ENCODE data around the gene LPGAT1.
"Not testable (repeated sequence)": the region's sequence is repeated elsewhere in the genome, so short reads cannot be mapped to it uniquely, and the experiment has no call there.

Gene LPGAT1

GRCh38 chr1:211731456-211732292 lies 98.9 kb downstream of the LPGAT1 start:
- DNase-seq, result no peak

- no peak for DNase-seq
These were observed 100.2 kb downstream of the LPGAT1 start for GRCh38 chr1:211730347-211730746.

- DNase-seq, result no peak
These were observed 101.3 kb downstream of the LPGAT1 start for GRCh38 chr1:211729238-211729637.

GRCh38 chr1:211726467-211726995 lies 104.0 kb downstream of the LPGAT1 start:
- no peak for DNase-seq

GRCh38 chr1:211724687-211725196 lies 105.8 kb downstream of the LPGAT1 start:
- no peak for DNase-seq

GRCh38 chr1:211723273-211723672 lies 107.3 kb downstream of the LPGAT1 start:
- no peak for DNase-seq

- DNase-seq, result no peak
These were observed 108.0 kb downstream of the LPGAT1 start for GRCh38 chr1:211722277-211723175.

GRCh38 chr1:211716555-211716954 lies 114.0 kb downstream of the LPGAT1 start:
- DNase-seq, result not testable (repeated sequence)

- no peak for DNase-seq
These were observed 114.6 kb downstream of the LPGAT1 start for GRCh38 chr1:211715971-211716370.

- no peak for DNase-seq
These were observed 116.4 kb downstream of the LPGAT1 start for GRCh38 chr1:211714154-211714553.

GRCh38 chr1:211713231-211713630 lies 117.3 kb downstream of the LPGAT1 start:
- DNase-seq, result no peak

- no peak for DNase-seq
These were observed 119.3 kb downstream of the LPGAT1 start for GRCh38 chr1:211711315-211711705.

- DNase-seq, result no peak
These were observed 119.8 kb downstream of the LPGAT1 start for GRCh38 chr1:211710566-211711314.

GRCh38 chr1:211708926-211709325 lies 121.6 kb downstream of the LPGAT1 start:
- DNase-seq, result no peak

GRCh38 chr1:211708006-211708405 lies 122.6 kb downstream of the LPGAT1 start:
- DNase-seq, result no peak

GRCh38 chr1:211705467-211706091 lies 125.0 kb downstream of the LPGAT1 start:
- DNase-seq, result no peak

GRCh38 chr1:211704543-211704942 lies 126.0 kb downstream of the LPGAT1 start:
- DNase-seq, result no peak

- no peak for DNase-seq
These were observed 126.6 kb downstream of the LPGAT1 start for GRCh38 chr1:211703812-211704537.

GRCh38 chr1:211701733-211702132 lies 128.8 kb downstream of the LPGAT1 start:
- no peak for DNase-seq

GRCh38 chr1:211699059-211699458 lies 131.5 kb downstream of the LPGAT1 start:
- DNase-seq, result no peak
